NCI-H1417 treated with DMSO at 0.1 percent for 48 hours (cell line): ENCODE results near the gene MTHFR.

Experiments
- DNase-seq: peaks from one replicate; lab custom pipeline; 2025; lab: John Stamatoyannopoulos, UW

Gene MTHFR

DNA sequence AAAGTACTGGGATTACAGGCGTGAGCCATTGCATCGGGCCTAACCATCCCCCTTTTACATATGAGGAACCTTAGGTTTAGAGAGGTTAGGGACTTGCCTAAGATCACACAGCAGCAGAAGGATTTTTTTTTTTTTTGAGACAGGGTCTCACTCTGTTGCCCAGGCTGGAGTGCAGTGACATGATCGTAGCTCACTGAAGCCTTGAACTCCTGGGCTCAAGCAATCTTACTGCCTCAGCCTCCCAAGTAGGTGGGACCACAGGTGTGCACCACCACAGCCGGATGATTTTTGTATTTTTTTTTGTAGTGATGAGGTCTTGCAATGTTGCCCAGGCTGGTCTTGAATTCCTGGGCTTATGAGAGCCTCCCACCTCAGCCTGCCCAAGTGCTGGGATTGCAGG lies 46.0 kb downstream of the MTHFR start:
- DNase-seq, result no peak

DNA sequence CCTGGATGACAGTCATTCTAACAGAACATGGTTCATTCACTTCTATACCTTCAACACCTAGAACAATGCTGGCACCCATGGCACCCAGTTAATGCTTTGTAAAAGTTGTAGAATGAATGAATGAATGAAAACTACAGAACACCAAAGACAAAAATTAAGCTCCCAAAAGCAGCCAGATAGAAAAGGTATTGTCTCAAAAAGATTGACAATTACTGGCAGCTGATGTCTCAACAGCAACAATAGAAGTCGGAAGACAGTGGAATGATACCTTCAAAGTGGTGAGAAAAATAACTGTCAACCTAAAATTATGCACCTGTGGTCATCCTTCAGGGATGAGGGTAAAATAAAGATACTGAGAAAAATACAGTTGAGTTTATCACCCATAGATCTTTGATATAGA lies 48.7 kb downstream of the MTHFR start:
- DNase-seq, result no peak

DNA sequence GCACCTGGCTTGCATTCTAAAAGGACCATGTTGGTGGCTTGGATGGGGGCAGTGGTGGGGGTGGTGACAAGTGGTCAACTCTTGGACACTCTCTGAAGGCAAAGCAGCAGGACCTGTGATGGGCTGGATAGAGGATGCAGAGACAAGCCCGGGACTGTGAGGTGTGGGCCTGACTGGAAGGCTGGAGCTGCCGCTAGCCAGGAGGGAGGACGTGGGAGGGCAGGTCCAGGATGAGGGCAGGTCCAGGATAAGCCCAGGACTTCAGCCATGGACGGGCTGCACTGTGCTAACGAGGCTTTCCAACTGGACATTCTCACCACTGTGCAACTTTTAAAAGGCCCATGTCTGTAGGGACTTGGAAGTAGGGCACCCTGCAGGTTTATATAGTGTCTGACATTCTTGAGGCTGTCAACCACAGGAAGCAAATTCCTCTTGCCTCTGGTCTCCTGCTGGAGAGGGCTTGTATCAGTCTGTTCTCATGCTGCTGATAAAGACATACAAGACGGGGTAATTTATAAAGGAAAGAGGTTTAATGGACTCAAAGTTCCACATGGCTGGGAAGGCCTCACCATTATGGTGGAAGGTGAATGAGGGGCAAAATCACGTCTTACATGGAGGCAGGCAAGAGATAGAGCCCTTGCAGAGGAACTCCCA lies 52.1 kb downstream of the MTHFR start:
- no peak for DNase-seq

DNA sequence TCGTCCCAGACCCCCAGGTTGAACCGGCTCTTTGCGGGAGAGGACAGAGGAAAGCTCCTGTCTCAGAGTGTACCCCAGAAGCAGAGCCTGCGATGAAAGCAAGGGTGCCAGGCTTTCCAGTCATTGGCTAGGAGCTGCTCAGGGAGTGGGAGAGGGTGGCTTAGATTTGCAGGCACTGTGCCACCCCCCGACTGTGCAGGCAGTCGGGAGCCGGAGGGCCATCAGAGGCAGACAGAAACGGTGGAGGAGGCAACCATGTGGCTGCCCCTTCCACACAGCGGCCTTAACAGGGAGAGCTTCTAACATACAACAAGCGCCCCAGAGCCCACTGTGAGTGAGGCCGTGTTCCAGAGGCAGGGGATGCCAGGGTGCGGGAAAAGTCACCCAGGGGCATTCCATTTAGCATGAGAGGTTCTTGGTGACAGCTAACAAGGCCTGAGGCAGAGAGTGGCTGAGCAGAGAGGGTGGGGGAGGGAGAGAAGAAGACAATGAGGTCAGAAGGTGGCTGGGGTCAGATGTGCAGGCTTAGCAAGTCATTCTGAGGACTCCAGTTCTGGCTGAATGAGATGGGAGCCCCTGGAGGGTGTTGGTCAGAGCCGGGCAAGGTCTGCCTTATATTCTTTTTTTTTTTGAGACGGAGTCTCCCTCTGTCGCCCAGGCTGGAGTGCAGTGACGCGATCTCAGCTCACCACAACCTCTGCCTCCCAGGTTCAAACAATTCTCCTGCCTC lies 53.2 kb downstream of the MTHFR start:
- DNase-seq, result no peak

DNA sequence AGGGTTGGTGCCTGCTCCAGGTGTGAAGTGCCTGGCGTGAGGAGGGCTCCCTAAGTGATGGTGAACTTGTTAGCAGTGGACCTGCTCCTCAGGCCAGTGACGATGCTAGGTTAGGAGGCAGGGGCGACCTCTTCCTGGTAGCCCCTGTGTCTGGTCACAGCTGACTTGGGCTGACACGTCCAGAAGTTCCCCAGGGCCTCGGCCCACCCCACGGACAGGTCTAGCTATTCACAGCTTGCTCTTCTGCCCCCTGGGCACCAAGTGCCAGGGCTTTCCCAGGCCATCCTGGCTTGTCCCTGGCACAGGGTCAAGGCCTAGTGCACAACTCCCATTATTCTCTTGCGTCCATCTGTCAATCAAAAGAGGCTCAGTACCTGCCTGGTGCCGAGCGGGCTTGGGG lies 54.7 kb downstream of the MTHFR start:
- DNase-seq, result no peak

DNA sequence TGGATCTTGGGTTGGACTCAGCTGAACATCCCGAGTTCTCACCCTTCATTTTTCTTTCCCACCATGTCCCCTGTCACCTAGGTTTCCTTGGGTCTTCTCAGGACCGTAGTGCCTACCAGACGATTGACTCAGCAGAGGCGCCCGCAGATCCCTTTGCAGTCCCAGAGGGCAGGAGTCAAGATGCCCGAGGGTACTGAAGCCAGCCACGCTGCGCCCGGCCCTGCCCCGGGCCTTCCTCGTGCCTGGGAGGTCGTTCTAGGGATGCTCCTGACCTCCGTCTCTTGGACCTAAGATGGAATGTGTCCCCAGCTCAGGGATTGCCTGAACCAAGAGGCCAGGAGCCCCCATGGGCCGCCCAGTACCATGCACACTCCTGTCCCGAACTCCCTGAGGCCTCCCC lies 55.8 kb downstream of the MTHFR start:
- DNase-seq, result no peak

DNA sequence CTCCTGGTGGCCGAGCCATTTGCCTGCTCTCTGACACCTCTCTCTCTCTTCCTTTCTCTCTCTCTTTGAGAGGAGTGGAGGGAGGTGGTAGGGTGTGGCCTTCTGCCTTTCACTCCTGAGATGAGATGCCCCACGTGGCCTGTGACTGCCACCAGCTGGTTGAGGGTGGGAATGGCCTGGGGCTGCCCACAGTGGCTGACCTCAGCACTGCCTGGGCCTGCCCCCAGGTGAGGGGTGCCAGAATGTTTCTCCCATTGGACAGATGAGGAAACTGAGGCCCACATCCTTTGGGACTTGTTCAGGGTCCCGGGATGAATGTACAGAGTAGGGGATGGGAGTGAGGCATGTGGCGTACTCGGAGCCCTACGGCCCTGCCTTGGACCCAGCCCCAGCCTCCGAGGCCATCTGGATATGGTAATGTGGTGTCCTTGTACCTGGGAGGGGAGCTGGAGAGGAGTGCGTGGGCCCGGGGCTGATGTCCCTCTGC lies 56.5 kb downstream of the MTHFR start:
- DNase-seq, result no peak

DNA sequence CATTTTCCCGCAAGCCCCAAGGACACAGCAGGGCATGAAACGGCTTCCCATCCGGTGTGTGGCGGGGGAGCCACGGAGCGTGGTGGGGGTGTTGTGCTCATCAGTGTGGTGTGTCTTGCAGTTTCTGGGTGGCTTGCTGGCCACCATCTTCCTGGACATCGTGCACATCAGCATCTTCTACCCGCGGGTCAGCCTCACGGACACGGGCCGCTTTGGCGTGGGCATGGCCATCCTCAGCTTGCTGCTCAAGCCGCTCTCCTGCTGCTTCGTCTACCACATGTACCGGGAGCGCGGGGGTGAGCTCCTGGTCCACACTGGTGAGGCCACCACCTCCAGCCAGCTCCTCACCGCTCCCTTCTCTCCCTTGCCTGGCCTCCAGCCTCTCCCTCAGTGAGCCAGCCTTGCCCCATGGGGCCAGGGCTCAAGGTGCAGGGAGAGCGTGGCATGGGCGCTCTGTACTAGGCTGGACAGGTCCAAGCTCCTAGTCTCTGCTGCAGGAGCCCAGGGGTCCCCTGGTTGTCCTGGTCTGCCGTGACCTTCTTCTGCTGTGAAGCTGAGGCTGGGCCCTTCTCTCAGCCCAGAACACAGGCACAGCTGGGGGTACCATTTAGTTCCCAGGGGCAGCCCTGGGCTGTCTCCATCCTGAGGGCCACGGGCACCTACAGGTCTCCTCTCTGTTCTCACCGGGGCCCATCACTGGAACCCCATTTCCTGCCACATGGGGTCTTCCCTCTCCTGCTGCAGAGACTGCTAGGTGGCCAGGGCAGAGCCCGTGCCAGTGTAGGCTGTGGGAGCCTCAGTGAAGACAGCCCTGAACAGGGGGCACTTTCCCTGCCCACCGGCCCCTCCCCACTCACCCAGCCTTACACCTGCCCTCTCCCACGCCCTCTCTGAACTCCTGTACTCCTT lies 57.2 kb downstream of the MTHFR start:
- no peak for DNase-seq

DNA sequence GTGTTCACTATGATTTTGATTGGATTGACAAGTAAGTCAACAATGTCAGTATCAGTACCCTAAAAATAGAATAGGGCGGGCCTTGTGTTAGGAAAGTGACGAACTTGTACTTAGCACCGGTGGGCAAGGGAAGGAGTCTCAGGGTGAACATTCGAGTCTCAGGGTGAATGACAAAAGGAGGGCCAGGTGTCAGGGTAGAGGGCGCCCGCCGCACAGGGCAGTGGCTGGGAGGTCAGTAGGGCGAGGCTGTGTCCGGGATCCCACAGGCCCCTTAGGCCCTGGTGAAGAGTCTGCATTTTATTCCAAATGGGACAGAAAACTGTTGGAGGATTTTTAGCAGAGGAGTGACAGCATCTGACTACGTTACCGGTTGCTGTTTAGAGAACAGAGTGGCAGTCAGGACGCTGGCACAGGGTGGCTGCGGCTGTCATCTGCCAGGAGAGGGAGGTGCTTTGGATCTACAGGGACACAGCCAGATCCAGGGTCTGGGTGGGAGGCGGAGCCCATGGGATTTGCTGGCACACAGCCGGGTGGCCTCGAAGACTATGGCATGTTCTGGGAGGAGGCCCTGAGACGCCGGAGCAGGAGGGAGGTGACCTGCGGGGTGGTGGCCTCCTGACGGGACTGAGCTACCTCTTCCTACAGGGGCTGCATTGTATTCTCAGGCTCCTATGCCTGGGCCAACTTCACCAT lies 58.8 kb downstream of the MTHFR start:
- DNase-seq, result no peak

DNA sequence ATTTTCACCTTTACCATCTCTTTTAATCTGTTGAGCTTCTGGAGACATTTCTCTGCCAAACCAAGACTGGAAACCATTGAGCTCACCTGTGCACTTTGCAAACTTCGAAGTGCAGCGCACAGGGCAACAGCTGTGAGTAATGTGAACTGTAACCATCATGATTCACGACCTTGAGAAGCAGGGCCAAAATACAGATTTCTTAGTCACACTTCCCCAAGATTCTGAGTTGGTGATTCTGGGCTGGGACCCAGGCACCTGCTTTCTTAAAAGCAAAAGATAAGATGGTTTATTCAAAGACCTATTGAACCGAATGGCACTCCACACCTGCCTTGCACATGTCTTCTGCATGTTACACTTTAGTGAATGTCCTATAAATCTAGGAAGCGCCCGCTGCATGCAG lies 59.7 kb downstream of the MTHFR start:
- DNase-seq, result no peak

DNA sequence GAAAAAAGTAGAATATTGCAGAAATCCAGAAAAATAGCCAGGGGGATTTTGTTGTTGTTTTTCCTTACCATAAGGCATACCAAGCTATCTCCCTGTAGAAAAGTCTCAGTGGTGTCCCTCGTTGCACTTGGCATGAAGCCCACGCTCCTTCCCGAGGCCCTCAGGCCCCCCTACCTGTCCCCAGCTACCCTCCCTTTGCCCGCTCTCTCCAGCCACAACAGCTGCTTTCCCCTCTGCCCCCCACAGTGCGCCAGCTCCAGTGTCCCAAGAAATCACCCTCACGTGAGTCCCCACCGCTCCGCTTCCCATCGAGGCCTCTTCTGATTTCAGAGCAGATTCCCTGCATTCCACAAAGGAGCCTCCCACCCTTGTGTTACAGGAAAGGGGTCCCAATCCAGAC lies 61.5 kb downstream of the MTHFR start:
- no peak for DNase-seq

DNA sequence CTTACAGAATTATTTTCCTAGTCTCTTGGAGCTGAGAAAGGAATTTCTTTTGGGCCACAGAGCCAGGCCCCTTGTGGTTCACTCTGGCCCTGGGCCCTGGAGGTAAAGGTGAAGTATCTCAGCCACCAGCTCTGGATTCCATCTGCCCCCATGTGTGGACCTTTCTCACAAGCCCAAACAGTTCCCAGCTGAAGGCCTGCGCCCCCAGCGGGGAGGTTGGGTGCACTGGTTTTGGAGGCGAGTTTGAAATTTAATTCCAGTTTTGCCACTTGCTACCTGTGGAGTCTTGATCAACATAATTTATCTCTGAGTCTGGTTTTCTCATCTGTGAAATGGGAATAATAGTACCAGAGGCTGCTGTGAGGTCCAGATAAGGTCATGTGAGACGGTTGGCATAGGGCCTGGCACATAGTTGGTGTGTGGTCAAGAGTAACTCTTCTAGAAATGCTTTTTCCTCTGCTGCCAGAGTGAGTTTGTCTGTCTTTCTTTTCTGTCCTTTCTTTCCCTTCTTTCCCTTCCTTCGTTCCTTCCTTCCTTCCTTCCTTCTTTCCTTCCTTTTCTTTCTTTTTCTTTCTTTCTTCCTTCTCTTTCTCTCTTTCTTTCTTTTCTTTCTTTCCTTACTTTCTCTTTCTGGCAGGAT lies 63.7 kb downstream of the MTHFR start:
- no peak for DNase-seq

DNA sequence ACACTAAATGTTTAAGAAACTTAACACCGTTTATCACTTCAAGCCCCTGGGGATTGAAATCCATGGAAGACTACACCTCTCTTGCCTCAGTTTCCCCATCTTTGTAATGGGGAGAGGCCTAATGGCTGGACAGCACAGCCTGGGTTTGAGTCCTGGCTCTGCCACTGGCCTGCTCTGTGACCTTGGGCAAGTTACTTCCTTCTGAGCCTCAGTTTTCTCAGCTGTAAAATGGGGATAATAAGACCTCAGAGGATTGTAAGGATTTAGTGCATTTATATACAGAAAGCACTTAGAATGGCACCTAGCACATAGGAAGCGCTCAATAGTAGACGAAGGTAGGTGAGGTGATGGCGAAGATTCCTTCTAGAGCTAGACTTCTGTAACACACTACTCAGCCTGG lies 64.3 kb downstream of the MTHFR start:
- DNase-seq, result no peak

DNA sequence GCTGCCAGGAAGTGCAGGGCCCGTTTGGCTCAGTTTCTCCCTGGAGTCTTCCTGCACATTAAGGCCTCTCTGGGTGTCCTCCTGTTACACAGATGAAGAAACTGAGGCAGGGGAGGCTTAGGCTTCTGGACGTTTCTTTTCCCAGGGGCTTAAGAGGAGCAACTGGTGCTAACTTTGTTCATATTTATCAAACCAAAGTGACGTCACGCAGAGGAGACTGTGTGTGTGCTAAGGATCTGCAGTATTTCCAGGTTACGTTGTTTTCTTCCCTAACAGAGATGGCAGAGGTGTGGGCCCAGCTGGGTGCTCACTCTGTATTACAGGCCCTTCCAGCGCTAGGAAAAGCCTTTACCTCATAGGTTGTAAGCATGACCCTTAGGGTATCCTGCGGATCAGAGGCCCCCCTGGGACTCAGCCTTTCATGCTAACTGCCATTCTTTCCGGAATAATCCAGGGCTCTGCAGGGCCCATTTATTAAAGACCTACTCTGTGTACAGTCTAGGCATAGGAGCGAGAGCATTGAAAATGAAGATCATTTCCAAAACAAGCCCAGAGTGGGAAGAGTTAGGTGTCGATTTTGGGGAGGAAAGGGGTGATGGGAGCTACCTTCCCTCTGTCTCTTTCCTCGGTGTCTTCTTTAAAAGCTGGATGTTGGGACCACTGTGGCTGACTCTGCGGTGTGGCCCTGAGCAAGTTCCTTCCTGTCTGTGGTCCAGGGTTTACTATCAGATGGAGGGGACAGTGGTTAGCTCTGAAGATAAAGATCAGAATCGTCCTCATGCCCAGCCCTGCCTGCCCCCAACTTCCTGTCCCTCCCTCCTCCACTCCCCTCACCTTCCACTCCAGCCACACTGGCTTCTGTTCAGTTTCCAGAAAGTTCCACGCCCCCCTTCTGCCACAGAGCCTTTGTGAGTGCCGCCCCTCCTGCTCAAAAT lies 65.2 kb downstream of the MTHFR start:
- DNase-seq, result no peak

DNA sequence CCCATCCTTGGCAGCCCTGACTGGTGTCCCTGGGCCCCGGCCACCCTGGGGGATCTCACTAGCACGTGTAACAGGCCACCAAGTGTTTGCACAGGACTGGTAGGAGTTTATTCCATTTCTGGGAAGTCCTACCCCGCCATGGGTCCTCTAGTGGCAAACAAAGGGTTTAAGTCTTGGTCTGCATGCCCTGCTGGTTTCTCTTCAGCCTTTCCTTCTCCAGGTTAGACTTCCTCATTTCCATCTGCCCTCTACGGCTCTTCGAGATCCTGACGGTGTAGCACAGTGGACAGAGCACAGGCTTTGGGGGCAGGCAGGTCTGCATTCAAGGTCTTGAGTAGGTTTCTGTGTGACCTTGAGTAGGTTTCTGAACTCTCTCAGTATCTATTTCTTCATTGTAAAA lies 67.0 kb downstream of the MTHFR start:
- DNase-seq, result no peak

DNA sequence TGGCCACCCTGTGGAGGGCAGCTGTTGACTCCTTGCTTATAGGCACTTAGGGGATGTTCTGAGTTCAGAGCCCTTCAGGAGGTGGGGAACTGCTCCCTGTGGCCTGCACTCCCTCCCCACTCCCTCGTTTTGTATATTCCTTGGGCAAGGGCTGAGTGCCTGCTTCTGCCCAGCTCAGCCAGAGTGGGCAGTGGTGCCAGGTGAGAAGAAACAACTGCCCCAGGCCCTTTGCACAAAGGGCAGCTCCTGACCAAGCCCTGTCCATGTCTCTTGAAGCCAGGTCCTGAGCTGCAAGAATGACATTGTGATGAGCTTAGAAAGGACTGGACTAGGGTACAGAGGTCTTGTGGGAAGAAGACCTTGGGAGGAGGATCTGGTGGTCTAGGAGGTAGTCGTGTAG lies 67.7 kb downstream of the MTHFR start:
- DNase-seq, result no peak

DNA sequence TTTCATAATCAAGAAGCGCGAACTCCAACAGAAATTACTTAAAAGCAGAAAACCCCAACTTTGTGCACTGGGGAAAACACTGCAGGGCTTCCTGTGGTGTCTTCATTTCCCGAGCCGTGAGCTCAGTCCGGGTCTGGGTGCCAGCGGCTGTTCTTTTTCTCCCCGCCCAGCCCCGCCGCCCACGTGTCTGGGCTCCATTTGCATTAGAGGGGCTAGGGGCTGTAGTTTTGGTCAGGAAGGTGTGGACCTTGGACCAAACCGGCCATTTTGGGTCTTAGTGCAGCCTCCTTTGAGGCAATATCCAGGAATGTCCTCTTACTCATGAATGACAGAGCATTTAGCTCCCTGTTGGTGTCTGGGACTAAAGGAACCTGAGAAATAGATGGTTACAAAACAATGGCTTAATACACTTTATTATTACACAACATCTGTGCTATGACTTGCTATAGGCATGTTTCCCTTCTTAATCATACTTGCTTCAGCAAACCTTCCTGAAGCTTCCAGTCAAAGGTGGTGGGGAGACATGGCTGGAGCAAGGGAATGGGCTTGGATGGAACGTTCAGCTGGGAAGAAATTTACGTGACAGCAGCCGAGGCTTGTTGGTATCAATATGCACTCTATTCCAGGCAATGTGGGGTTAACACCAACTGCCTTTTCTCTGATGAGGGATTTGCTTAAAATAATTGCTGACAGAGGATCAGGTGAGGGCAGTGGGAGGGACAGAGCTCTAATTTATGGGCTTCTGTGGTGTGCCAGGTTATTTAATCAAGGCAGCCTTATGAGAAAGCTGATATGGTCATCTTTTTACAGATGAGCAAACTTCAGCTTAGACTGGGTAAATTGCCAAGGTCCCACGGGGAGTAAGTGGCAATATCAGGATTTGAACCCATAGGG lies 68.8 kb downstream of the MTHFR start:
- DNase-seq, result no peak

DNA sequence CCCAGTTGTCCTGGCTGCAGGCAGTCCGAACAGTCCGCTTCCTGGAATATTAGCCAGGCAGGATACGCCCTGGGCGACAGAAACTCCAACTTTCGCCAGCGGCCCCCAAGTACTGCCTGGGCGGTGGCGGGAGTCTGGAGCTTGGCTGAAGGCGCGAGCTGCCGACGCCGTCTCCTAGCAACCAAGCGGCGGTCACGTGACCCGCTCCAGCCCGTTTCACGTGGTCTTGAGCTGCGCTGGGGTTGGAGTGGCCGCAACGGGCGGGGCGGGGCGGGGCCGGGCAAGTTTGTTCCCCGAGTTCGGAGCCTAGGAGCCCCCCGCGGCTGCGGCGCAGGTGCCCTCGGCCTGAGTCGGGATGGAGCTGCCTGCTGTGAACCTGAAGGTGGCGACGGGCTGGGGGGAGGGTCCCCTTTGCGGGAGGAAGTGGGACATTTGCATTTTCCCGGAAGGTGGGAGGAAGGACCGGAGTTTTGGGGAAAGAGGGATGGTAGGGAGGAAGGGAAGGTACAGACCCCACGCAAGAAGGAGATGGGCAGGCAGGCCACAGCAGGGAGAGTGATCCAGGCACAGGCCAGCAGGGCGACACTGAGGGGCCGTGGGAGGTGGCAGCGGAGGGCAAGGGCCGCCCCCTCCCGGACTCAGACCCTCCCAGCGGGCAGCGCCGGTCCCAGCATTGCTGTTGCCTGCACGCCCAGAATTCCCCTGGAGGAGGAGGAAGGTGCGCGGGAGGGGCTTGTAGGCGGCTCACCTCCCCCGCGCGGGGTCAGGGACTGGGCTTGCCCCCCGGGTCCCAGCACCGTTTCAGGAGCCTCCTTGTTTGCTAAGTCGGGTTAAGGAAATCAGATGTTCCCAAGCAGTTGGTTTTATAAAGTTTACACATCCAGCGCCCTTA lies 69.7 kb downstream of the MTHFR start, which contains the start of gene AGTRAP:
AGTRAP (plus strand) TSS at position 283 of the 892 bp plus-strand sequence; CDS start at position 356, 73 bp downstream.
- DNase-seq, result no peak
